ENCODE data around the gene CABLES2. TPM values are rescaled to one million over a fixed set of nuclear protein-coding genes. Genes with fewer than 3 reads are reported as not detected.

CABLES2 gene
- total and polyA plus RNA-seq, 3 experiments from 2014 or later = 3.2 to 9.2 (median 8.6) TPM

GRCh38 chr20:62371588-62372041 is 35.5 kb downstream of the CABLES2 start:
- H3K9me3 ChIP-seq (ENCODE audit: low read length) = no peaks in the 10 kb centered on the region
- no peak for DNase-seq
- H3K4me1 ChIP-seq (ENCODE audit: insufficient read depth, low read length) = peaks cover 12% of the 10 kb centered on the region
- peaks cover 13 to 16% of the 10 kb centered on the region in 2 donors for H3K27me3 Mint-ChIP-seq
- H3K36me3 ChIP-seq (ENCODE audit: insufficient read depth, low read length) = no peaks in the 10 kb centered on the region
- H3K4me3 Mint-ChIP-seq = no peak overlapping the region
- no peaks in the 10 kb centered on the region for H3K9me3 Mint-ChIP-seq
- peaks cover 0 to 8% (median 2%) of the 10 kb centered on the region in 3 donors for H3K4me1 Mint-ChIP-seq
- CTCF ChIA-PET = interaction anchor here (1.2 kb wide), 1 partner anchor 11 kb away, joined by 4 read pairs; no protein-coding TSS in a partner anchor
- H3K27ac Mint-ChIP-seq = no peak overlapping the region
- H3K4me3 ChIP-seq (ENCODE audit: low read length) = no peak overlapping the region
- POLR2A ChIA-PET = no interaction called here
- peaks cover 13% of the 10 kb centered on the region for H3K27me3 ChIP-seq (ENCODE audit: insufficient read depth, low read length, poor library complexity, severe bottlenecking)
- no peak overlapping the region for H3K27ac ChIP-seq (ENCODE audit: low read depth, low read length)
- no peaks in the 10 kb centered on the region for H3K36me3 Mint-ChIP-seq

GRCh38 chr20:62370807-62371587 is 36.1 kb downstream of the CABLES2 start:
- ChIA-PET POLR2A (no interaction called here), CTCF (interaction anchor here (1.2 kb wide), 1 partner anchor 12 kb away, joined by 4 read pairs; no protein-coding TSS in a partner anchor)
- DNase-seq = no peak
- H3K4me1 Mint-ChIP-seq = peaks cover 0 to 8% (median 2%) of the 10 kb centered on the region in 3 donors
- no peak overlapping the region for H3K27ac Mint-ChIP-seq
- H3K4me3 Mint-ChIP-seq = no peak overlapping the region
- H3K27me3 Mint-ChIP-seq = peaks cover 13 to 16% of the 10 kb centered on the region in 2 donors
- H3K36me3 Mint-ChIP-seq = no peaks in the 10 kb centered on the region
- peaks cover 19% of the 10 kb centered on the region for H3K27me3 ChIP-seq (ENCODE audit: insufficient read depth, low read length, poor library complexity, severe bottlenecking)
- no peaks in the 10 kb centered on the region for H3K9me3 Mint-ChIP-seq
- H3K4me3 ChIP-seq (ENCODE audit: low read length) = no peak overlapping the region
- no peaks in the 10 kb centered on the region for H3K9me3 ChIP-seq (ENCODE audit: low read length)
- no peaks in the 10 kb centered on the region for H3K36me3 ChIP-seq (ENCODE audit: insufficient read depth, low read length)
- H3K4me1 ChIP-seq (ENCODE audit: insufficient read depth, low read length) = peaks cover 18% of the 10 kb centered on the region
- no peak overlapping the region for H3K27ac ChIP-seq (ENCODE audit: low read depth, low read length)

GRCh38 chr20:62370115-62370806 is 36.8 kb downstream of the CABLES2 start:
- Mint-ChIP-seq H3K27ac (no peak overlapping the region), H3K27me3 (peaks cover 13 to 21% of the 10 kb centered on the region in 2 donors), H3K4me1 (peaks cover 0 to 8% (median 2%) of the 10 kb centered on the region in 3 donors), H3K4me3 (no peak overlapping the region), H3K36me3 (no peaks in the 10 kb centered on the region), H3K9me3 (no peaks in the 10 kb centered on the region)
- Histone ChIP-seq H3K4me3 (ENCODE audit: low read length) (no peak overlapping the region), H3K36me3 (ENCODE audit: insufficient read depth, low read length) (no peaks in the 10 kb centered on the region), H3K4me1 (ENCODE audit: insufficient read depth, low read length) (peaks cover 18% of the 10 kb centered on the region), H3K27me3 (ENCODE audit: insufficient read depth, low read length, poor library complexity, severe bottlenecking) (peaks cover 22% of the 10 kb centered on the region), H3K27ac (ENCODE audit: low read depth, low read length) (no peak overlapping the region), H3K9me3 (ENCODE audit: low read length) (no peaks in the 10 kb centered on the region)
- no peak for DNase-seq
- CTCF ChIA-PET = no interaction called here
- POLR2A ChIA-PET = no interaction called here

- ChIA-PET CTCF (interaction anchor here (1.4 kb wide), 1 partner anchor 13 kb away, joined by 5 read pairs; no protein-coding TSS in a partner anchor), POLR2A (no interaction called here)
- Histone ChIP-seq H3K9me3 (ENCODE audit: low read length) (no peaks in the 10 kb centered on the region), H3K4me3 (ENCODE audit: low read length) (no peak overlapping the region), H3K36me3 (ENCODE audit: insufficient read depth, low read length) (no peaks in the 10 kb centered on the region), H3K27ac (ENCODE audit: low read depth, low read length) (no peak overlapping the region), H3K27me3 (ENCODE audit: insufficient read depth, low read length, poor library complexity, severe bottlenecking) (peaks cover 22% of the 10 kb centered on the region), H3K4me1 (ENCODE audit: insufficient read depth, low read length) (peaks cover 18% of the 10 kb centered on the region)
- DNase-seq = no peak
- Mint-ChIP-seq H3K9me3 (no peaks in the 10 kb centered on the region), H3K27me3 (peaks cover 16 to 26% of the 10 kb centered on the region in 2 donors), H3K27ac (no peak overlapping the region), H3K4me3 (no peak overlapping the region), H3K36me3 (no peaks in the 10 kb centered on the region), H3K4me1 (peaks cover 0 to 8% (median 2%) of the 10 kb centered on the region in 3 donors)
Measured at GRCh38 chr20:62369815-62370114, 37.3 kb downstream of the CABLES2 start.

- Histone ChIP-seq H3K4me1 (ENCODE audit: insufficient read depth, low read length) (peaks cover 18% of the 10 kb centered on the region), H3K9me3 (ENCODE audit: low read length) (no peaks in the 10 kb centered on the region), H3K27ac (ENCODE audit: low read depth, low read length) (no peak overlapping the region), H3K4me3 (ENCODE audit: low read length) (no peak overlapping the region), H3K27me3 (ENCODE audit: insufficient read depth, low read length, poor library complexity, severe bottlenecking) (peaks cover 22% of the 10 kb centered on the region), H3K36me3 (ENCODE audit: insufficient read depth, low read length) (no peaks in the 10 kb centered on the region)
- Mint-ChIP-seq H3K4me3 (peak overlapping the region in 4 of 7 donors; percentile 8 to 43 (median 25)), H3K9me3 (no peaks in the 10 kb centered on the region), H3K36me3 (no peaks in the 10 kb centered on the region), H3K4me1 (peaks cover 0 to 8% (median 2%) of the 10 kb centered on the region in 3 donors), H3K27me3 (peaks cover 16 to 28% of the 10 kb centered on the region in 2 donors), H3K27ac (no peak overlapping the region)
- POLR2A ChIA-PET = no interaction called here
- CTCF ChIA-PET = interaction anchor here (1.4 kb wide), 1 partner anchor 14 kb away, joined by 5 read pairs; no protein-coding TSS in a partner anchor
- DNase-seq = no peak
Measured at GRCh38 chr20:62368976-62369814, 37.9 kb downstream of the CABLES2 start.

- Mint-ChIP-seq H3K9me3 (no peaks in the 10 kb centered on the region), H3K27ac (peak overlapping the region in 1 of 8 donors; percentile 15), H3K27me3 (peaks cover 18 to 34% of the 10 kb centered on the region in 2 donors), H3K4me3 (peak overlapping the region in 5 of 7 donors; percentile 22 to 88 (median 46)), H3K36me3 (no peaks in the 10 kb centered on the region), H3K4me1 (peaks cover 0 to 8% (median 2%) of the 10 kb centered on the region in 3 donors)
- no peak for DNase-seq
- Histone ChIP-seq H3K4me3 (ENCODE audit: low read length) (no peak overlapping the region), H3K27me3 (ENCODE audit: insufficient read depth, low read length, poor library complexity, severe bottlenecking) (peaks cover 22% of the 10 kb centered on the region), H3K36me3 (ENCODE audit: insufficient read depth, low read length) (no peaks in the 10 kb centered on the region), H3K27ac (ENCODE audit: low read depth, low read length) (no peak overlapping the region), H3K9me3 (ENCODE audit: low read length) (no peaks in the 10 kb centered on the region), H3K4me1 (ENCODE audit: insufficient read depth, low read length) (peaks cover 18% of the 10 kb centered on the region)
- ChIA-PET CTCF (interaction anchor here (1.4 kb wide), 1 partner anchor 14 kb away, joined by 5 read pairs; no protein-coding TSS in a partner anchor), POLR2A (no interaction called here)
Measured at GRCh38 chr20:62368392-62368975, 38.6 kb downstream of the CABLES2 start.

- Mint-ChIP-seq H3K27ac (no peak overlapping the region), H3K36me3 (no peaks in the 10 kb centered on the region), H3K4me3 (peak overlapping the region in 6 of 7 donors; percentile 45 to 88 (median 68)), H3K9me3 (no peaks in the 10 kb centered on the region), H3K27me3 (peaks cover 15 to 30% of the 10 kb centered on the region in 2 donors), H3K4me1 (peaks cover 0 to 8% (median 2%) of the 10 kb centered on the region in 3 donors)
- ChIA-PET POLR2A (no interaction called here), CTCF (interaction anchor here (1.2 to 1.5 kb wide), 3 partner anchors 14 to 357 kb away, joined by 3 to 5 read pairs (median 5); no protein-coding TSS in a partner anchor)
- H3K4me1 ChIP-seq (ENCODE audit: insufficient read depth, low read length) = peaks cover 18% of the 10 kb centered on the region
- H3K36me3 ChIP-seq (ENCODE audit: insufficient read depth, low read length) = no peaks in the 10 kb centered on the region
- H3K27me3 ChIP-seq (ENCODE audit: insufficient read depth, low read length, poor library complexity, severe bottlenecking) = peaks cover 22% of the 10 kb centered on the region
- DNase-seq = peak in 1 of 5 donors; percentile 12
- no peaks in the 10 kb centered on the region for H3K9me3 ChIP-seq (ENCODE audit: low read length)
- H3K27ac ChIP-seq (ENCODE audit: low read depth, low read length) = no peak overlapping the region
- H3K4me3 ChIP-seq (ENCODE audit: low read length) = no peak overlapping the region
Measured at GRCh38 chr20:62367633-62368391, 39.3 kb downstream of the CABLES2 start.
